ENCODE measurements around the gene KCNJ2.
A peak's percentile ranks its signal among the peaks of the same experiment; 100 is the strongest.

The KCNJ2 gene

DNA sequence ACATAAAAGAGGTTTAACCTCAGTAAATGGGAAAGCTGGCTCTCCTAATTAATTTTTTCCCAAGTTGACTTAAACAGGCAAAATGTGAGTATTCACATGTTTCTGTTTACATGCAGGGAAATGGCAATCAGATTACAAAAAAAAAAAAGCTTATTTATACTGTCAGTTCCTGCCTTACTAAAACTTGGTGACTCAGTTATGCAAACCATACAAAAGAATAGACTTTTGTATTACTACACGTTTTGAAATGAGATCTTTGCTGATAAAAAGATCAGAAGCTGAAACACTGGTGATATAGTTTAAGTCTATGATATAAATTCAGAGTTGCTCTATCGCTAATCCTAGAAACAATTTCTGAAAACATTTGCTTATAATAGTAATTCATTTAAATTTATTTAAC is 9.4 kb upstream of the KCNJ2 start:
- no peaks in the 10 kb centered on the region for H3K36me3 ChIP-seq (ENCODE audit: insufficient read depth, low read length)
- no peaks in the 10 kb centered on the region for H3K4me1 ChIP-seq (ENCODE audit: insufficient read depth, low read length)
- H3K9ac ChIP-seq (ENCODE audit: low read length) = no peak overlapping the region
- H3K27ac ChIP-seq (ENCODE audit: low read depth, low read length) = no peak overlapping the region
- no peaks in the 10 kb centered on the region for H3K27me3 ChIP-seq (ENCODE audit: control insufficient read depth in 1 of 2, insufficient read depth in 2 of 2, low read length in 2 of 2)
- H3K9me3 ChIP-seq (ENCODE audit: low read length) = no peaks in the 10 kb centered on the region
- H3K4me3 ChIP-seq (ENCODE audit: low read depth in 1 of 2, low read length in 2 of 2) = no peak overlapping the region

DNA sequence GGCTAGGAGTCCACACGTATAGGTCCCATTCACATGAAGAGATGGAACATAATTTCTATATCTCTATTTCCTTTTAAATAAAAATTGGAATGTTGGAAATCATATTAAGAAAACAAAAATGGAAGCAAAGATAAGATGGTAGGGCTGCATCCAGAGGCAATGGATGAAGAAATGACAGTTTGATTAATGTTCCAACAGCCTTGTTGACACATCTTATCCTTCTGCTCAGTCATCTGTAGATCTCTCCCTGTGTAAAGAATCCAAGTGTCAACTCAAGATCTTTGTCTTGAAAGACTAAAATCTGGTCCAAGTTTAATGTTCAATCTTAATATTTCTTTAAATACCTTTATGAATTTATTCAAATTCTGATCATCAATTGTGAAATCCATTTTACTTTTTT is 7.8 kb upstream of the KCNJ2 start:
- H3K9me3 ChIP-seq (ENCODE audit: low read length) = no peaks in the 10 kb centered on the region
- no peak overlapping the region for H3K4me3 ChIP-seq (ENCODE audit: low read depth in 1 of 2, low read length in 2 of 2)
- H3K27me3 ChIP-seq (ENCODE audit: control insufficient read depth in 1 of 2, insufficient read depth in 2 of 2, low read length in 2 of 2) = no peaks in the 10 kb centered on the region
- H3K27ac ChIP-seq (ENCODE audit: low read depth, low read length) = no peak overlapping the region
- no peak overlapping the region for H3K9ac ChIP-seq (ENCODE audit: low read length)
- no peaks in the 10 kb centered on the region for H3K36me3 ChIP-seq (ENCODE audit: insufficient read depth, low read length)
- H3K4me1 ChIP-seq (ENCODE audit: insufficient read depth, low read length) = no peaks in the 10 kb centered on the region

DNA sequence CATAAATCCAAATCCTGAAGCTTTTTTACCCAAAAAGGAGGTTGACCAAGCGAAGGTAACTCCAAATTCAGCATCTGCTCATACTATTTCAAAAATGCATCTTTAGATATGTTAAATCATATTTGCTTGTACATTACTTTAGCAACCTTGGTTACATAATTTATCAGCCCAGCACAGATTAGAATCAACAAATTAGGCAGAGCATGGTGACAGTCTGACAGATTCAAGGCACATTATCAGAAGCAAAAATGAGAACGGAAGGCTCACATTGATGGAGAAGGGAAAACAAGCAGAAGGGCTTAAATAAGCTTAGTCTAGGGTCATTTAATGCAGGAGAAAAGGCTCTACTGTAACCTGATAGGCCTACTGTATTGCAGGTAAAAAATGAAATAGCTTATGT is 3.9 kb upstream of the KCNJ2 start:
- Histone ChIP-seq H3K36me3 (ENCODE audit: insufficient read depth, low read length) (no peaks in the 10 kb centered on the region), H3K27me3 (ENCODE audit: control insufficient read depth in 1 of 2, insufficient read depth in 2 of 2, low read length in 2 of 2) (no peaks in the 10 kb centered on the region), H3K4me1 (ENCODE audit: insufficient read depth, low read length) (peaks cover 13% of the 10 kb centered on the region), H3K4me3 (ENCODE audit: low read depth in 1 of 2, low read length in 2 of 2) (no peak overlapping the region), H3K9ac (ENCODE audit: low read length) (no peak overlapping the region), H3K27ac (ENCODE audit: low read depth, low read length) (no peak overlapping the region), H3K9me3 (ENCODE audit: low read length) (no peaks in the 10 kb centered on the region)

DNA sequence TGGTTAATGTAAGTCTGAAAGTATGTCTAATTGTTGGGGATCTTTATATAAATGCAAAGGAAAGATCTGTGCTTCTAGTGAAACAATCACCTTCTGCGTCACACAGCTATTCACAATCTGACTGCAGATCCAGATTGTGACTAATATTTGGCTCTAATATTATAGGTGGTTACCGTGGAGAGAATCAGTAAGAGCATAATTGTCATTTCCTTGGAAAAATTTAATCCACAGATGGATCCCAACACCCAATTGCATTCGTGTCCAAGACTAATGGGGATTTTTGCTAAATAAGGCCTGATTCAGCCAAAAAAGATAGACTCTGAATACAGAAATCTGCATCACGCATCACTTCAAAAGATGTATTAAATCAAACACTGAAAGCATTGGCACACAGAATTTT is 2.7 kb upstream of the KCNJ2 start:
- H3K4me3 ChIP-seq (ENCODE audit: low read depth in 1 of 2, low read length in 2 of 2) = no peak overlapping the region
- no peak overlapping the region for H3K9ac ChIP-seq (ENCODE audit: low read length)
- H3K36me3 ChIP-seq (ENCODE audit: insufficient read depth, low read length) = no peaks in the 10 kb centered on the region
- H3K9me3 ChIP-seq (ENCODE audit: low read length) = no peaks in the 10 kb centered on the region
- no peak overlapping the region for H3K27ac ChIP-seq (ENCODE audit: low read depth, low read length)
- peaks cover 13% of the 10 kb centered on the region for H3K4me1 ChIP-seq (ENCODE audit: insufficient read depth, low read length)
- H3K27me3 ChIP-seq (ENCODE audit: control insufficient read depth in 1 of 2, insufficient read depth in 2 of 2, low read length in 2 of 2) = peaks cover 0 to 8% of the 10 kb centered on the region in 2 donors

DNA sequence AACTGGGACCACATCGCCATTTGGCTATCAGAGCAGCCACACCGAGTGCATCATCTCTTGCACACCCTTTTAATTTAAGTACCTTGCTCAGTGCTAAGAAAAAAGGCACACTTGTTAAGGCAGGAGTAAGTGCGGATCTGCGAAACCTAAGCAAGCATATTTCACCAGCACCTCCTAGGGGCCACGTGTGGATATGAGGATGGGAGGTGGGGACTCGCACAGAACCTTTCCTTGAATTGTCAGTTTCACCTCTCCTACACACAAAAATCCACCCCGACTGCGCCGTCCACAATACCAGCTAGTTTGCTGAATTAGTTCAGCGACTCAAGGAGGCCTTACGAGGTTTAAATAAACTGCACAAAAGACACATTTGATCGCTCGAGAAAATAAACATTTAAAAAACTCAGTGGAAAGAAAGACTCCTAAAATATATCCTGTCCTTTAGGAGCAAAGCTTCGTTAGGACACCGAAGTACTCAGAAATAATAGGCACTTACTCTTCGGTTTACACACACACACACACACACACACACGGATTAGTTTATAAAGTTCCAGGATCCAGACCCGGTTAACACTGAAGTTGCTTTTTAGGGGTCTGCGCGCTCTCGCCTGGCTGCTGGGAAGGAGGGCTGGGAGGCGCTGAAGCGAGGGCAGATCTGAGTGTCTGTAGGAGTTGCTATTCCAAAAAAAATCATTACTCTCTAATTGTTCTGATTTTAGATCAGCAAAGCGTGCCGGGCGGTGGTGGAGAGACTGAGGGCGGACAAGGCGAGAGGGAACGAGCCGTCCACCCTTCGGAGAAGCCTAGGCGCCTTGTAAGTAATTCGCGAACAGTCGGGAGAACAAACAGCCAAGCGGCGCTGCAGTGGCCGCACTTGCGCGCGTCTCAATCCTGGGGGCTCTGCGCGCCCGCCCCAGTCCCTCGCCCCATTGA is 1.0 kb upstream of the KCNJ2 start:
- peak overlapping the region; percentile 70 to 84 for H3K4me3 ChIP-seq (ENCODE audit: low read depth in 1 of 2, low read length in 2 of 2)
- no peaks in the 10 kb centered on the region for H3K9me3 ChIP-seq (ENCODE audit: low read length)
- peaks cover 13% of the 10 kb centered on the region for H3K4me1 ChIP-seq (ENCODE audit: insufficient read depth, low read length)
- H3K9ac ChIP-seq (ENCODE audit: low read length) = peak overlapping the region; percentile 25
- peak overlapping the region; percentile 88 for H3K27ac ChIP-seq (ENCODE audit: low read depth, low read length)
- no peaks in the 10 kb centered on the region for H3K36me3 ChIP-seq (ENCODE audit: insufficient read depth, low read length)
- peaks cover 0 to 8% of the 10 kb centered on the region in 2 donors for H3K27me3 ChIP-seq (ENCODE audit: control insufficient read depth in 1 of 2, insufficient read depth in 2 of 2, low read length in 2 of 2)

DNA sequence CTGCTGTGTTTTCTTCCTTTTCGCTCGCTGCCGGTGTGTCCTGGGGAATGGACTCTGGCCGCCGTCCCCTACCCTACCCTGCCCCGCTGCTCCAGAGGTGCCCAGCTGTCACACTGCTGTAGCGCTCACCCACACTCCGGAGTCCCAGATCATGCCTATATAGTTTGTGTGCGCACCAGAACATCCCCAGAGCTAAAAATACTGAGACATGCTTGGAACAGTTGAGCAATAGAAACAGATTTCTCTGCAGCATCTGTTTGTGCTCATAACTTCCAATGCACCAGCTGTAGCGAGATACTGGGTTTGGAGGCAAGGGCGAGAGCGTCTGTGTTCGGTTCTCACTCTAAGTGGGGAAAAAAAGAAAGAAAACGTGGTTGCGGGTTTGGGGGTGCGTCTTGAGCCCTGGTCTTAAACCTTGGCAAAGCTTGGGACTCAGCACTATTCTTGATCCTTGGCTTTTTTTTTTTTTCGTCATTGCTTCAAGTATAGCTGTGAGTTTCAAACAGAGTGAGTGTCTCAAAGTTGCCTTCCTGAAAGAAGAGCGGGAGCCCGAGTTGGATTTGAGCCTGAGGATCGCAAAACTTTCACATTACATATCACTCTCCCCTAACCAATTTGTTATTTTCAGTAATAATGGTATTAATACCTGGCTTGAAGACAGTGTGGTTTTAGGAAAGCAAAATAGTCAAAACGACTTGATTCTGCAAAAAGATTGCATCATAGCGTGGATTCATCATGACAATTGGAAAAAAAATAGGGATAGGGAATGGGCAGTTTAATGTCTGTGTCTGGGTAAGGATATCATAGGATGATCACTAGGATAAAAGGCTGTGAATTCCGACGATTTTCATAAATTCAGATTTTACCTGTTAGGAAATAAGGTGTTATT is 621 bp downstream of the KCNJ2 start:
- H3K4me3 ChIP-seq (ENCODE audit: low read depth in 1 of 2, low read length in 2 of 2) = peak overlapping the region; percentile 70 to 84
- peaks cover 0 to 8% of the 10 kb centered on the region in 2 donors for H3K27me3 ChIP-seq (ENCODE audit: control insufficient read depth in 1 of 2, insufficient read depth in 2 of 2, low read length in 2 of 2)
- H3K4me1 ChIP-seq (ENCODE audit: insufficient read depth, low read length) = peaks cover 13% of the 10 kb centered on the region
- no peaks in the 10 kb centered on the region for H3K36me3 ChIP-seq (ENCODE audit: insufficient read depth, low read length)
- peak overlapping the region; percentile 1 for H3K9ac ChIP-seq (ENCODE audit: low read length)
- H3K27ac ChIP-seq (ENCODE audit: low read depth, low read length) = peak overlapping the region; percentile 50
- no peaks in the 10 kb centered on the region for H3K9me3 ChIP-seq (ENCODE audit: low read length)

DNA sequence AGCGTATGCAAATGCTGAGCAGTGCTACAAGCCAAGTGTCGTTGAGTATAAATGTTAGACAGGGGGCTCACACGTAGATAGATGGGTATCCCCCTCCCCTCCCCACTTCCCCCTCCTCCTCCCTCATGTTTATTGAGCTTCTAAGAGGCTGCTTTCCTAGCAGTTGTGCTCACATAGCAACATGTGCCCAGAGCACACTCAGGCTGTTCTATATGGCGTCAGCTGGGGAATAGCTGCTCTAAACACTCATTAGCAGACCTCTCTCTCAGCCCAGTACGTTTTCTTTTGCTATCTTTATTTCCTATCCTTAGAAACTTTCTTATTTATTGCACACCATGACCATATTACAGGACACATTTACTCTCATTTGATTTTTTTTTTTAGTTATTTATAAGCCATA is 1.8 kb downstream of the KCNJ2 start:
- peaks cover 13% of the 10 kb centered on the region for H3K4me1 ChIP-seq (ENCODE audit: insufficient read depth, low read length)
- H3K27ac ChIP-seq (ENCODE audit: low read depth, low read length) = no peak overlapping the region
- no peaks in the 10 kb centered on the region for H3K36me3 ChIP-seq (ENCODE audit: insufficient read depth, low read length)
- no peak overlapping the region for H3K4me3 ChIP-seq (ENCODE audit: low read depth in 1 of 2, low read length in 2 of 2)
- no peaks in the 10 kb centered on the region for H3K9me3 ChIP-seq (ENCODE audit: low read length)
- H3K9ac ChIP-seq (ENCODE audit: low read length) = no peak overlapping the region
- H3K27me3 ChIP-seq (ENCODE audit: control insufficient read depth in 1 of 2, insufficient read depth in 2 of 2, low read length in 2 of 2) = peaks cover 0 to 8% of the 10 kb centered on the region in 2 donors

DNA sequence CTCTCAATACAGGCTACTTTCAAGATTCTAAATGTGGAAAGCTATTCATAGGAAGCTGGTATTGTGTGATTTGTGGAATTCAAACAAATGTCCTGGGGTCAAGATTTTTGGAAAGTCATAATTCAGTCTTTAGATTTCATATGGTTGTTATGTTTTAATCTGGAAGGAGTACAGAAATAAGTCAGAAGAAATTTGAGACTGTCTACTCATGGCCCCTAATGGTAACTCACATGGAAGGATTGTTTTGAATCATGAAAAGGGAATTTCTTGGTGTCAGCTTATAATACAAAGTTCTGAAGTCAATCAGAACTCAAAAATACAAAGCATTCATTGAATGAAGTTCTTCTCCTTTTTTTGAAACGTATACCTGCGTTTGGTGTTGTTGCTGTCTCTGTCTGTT is 3.1 kb downstream of the KCNJ2 start:
- no peak overlapping the region for H3K9ac ChIP-seq (ENCODE audit: low read length)

DNA sequence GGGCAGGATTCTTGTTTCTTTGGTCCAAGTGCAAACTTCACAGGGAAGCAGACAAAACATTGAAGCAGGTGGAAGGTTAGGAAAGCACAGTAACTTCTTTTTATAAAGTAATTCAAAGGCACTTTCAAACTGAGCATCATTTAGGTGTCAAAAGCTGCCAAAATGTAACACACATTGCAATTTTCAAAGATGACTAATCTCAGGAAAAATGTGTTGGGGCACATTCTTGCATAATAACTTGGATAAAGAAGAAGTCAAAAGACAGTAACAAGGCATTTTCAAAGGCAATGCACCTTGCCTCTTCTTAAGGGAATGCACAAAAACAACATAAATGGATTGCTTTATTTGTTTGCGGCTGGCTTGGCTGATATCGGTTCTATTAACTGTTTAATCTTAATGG is 3.6 kb downstream of the KCNJ2 start:
- Histone ChIP-seq H3K27ac (ENCODE audit: low read depth, low read length) (no peak overlapping the region), H3K4me3 (ENCODE audit: low read depth in 1 of 2, low read length in 2 of 2) (no peak overlapping the region), H3K36me3 (ENCODE audit: insufficient read depth, low read length) (no peaks in the 10 kb centered on the region), H3K9me3 (ENCODE audit: low read length) (no peaks in the 10 kb centered on the region), H3K4me1 (ENCODE audit: insufficient read depth, low read length) (peaks cover 9% of the 10 kb centered on the region), H3K9ac (ENCODE audit: low read length) (no peak overlapping the region), H3K27me3 (ENCODE audit: control insufficient read depth in 1 of 2, insufficient read depth in 2 of 2, low read length in 2 of 2) (peaks cover 0 to 8% of the 10 kb centered on the region in 2 donors)

More for the DNA sequence above, 3.1 kb downstream of the KCNJ2 start:
- Histone ChIP-seq H3K4me1 (ENCODE audit: insufficient read depth, low read length) (peaks cover 13% of the 10 kb centered on the region), H3K27me3 (ENCODE audit: control insufficient read depth in 1 of 2, insufficient read depth in 2 of 2, low read length in 2 of 2) (peaks cover 0 to 8% of the 10 kb centered on the region in 2 donors), H3K27ac (ENCODE audit: low read depth, low read length) (no peak overlapping the region), H3K9me3 (ENCODE audit: low read length) (no peaks in the 10 kb centered on the region), H3K4me3 (ENCODE audit: low read depth in 1 of 2, low read length in 2 of 2) (no peak overlapping the region), H3K36me3 (ENCODE audit: insufficient read depth, low read length) (no peaks in the 10 kb centered on the region)

DNA sequence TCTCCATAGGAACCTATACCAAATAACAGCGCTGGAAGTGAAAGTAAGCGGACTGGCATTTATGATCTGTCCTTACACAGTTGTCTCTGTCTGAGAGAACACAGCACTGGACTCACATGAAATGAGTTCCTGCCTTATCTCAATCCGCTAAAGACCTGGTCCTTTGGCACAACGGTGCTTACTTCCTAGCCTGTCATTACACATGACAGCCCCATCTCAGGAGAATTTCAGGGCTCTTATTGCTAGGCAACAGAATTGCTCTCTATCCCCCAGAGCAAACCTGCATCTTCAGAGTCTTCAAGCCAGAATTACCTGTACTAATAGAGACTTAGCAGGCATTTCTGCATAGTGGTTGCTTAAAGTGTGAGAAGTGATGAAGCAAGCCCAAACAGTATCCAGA is 4.3 kb downstream of the KCNJ2 start:
- H3K9ac ChIP-seq (ENCODE audit: low read length) = no peak overlapping the region
- no peak overlapping the region for H3K4me3 ChIP-seq (ENCODE audit: low read depth in 1 of 2, low read length in 2 of 2)
- H3K4me1 ChIP-seq (ENCODE audit: insufficient read depth, low read length) = peaks cover 8% of the 10 kb centered on the region
- peaks cover 0 to 8% of the 10 kb centered on the region in 2 donors for H3K27me3 ChIP-seq (ENCODE audit: control insufficient read depth in 1 of 2, insufficient read depth in 2 of 2, low read length in 2 of 2)
- H3K36me3 ChIP-seq (ENCODE audit: insufficient read depth, low read length) = no peaks in the 10 kb centered on the region
- no peaks in the 10 kb centered on the region for H3K9me3 ChIP-seq (ENCODE audit: low read length)
- H3K27ac ChIP-seq (ENCODE audit: low read depth, low read length) = no peak overlapping the region

DNA sequence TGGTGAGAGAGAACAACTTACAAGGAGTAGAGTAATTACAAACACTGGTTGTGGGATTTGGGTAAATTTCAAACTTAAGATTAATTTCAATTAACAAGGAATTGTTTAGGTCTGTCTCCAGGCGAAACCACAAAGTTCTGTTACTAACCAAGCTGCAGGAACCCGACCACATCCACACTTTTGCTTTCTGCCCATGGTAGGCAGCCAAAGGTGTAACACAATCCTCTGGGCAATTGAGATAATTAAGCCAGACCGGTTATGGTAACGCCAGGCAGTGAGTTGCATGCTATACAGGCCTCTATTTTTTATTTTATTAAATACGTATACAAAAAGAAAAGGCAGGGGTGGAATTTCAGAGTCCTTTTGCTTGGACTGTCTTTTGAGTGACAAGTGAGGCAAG is 12.0 kb downstream of the KCNJ2 start:
- no peak overlapping the region for H3K4me3 ChIP-seq (ENCODE audit: low read depth in 1 of 2, low read length in 2 of 2)
- H3K27ac ChIP-seq (ENCODE audit: low read depth, low read length) = no peak overlapping the region
- H3K4me1 ChIP-seq (ENCODE audit: insufficient read depth, low read length) = no peaks in the 10 kb centered on the region
- H3K9ac ChIP-seq (ENCODE audit: low read length) = no peak overlapping the region
- no peaks in the 10 kb centered on the region for H3K27me3 ChIP-seq (ENCODE audit: control insufficient read depth in 1 of 2, insufficient read depth in 2 of 2, low read length in 2 of 2)
- H3K9me3 ChIP-seq (ENCODE audit: low read length) = no peaks in the 10 kb centered on the region
- H3K36me3 ChIP-seq (ENCODE audit: insufficient read depth, low read length) = no peaks in the 10 kb centered on the region
